Measurements from ENCODE around the gene CLDND2. TPM values are rescaled to one million over a fixed set of nuclear protein-coding genes. Genes with fewer than 3 reads are reported as not detected.

The CLDND2 gene
- total and polyA plus RNA-seq, 8 donors = 0.88 to 4.3 (median 1.3) TPM; not detected in 5

GRCh38 chr19:51341976-51342580, 26.7 kb downstream of the CLDND2 start, which contains the start of gene VSIG10L:
VSIG10L (minus strand) TSS chr19:51342139; CDS start chr19:51342124, 15 bp downstream.
- Histone ChIP-seq H3K27me3 (peaks cover 0 to 5% (median 0%) of the 10 kb centered on the region in 3 donors), H3K4me1 (peaks cover 8 to 27% (median 24%) of the 10 kb centered on the region in 4 donors), H3K27ac (peak within 1 kb of the TSS in 1 of 5 donors; percentile 87), H3K36me3 (peaks cover 9 to 33% (median 26%) of the 10 kb centered on the region in 4 donors), H3K9me3 (no peaks in the 10 kb centered on the region), H3K4me3 (no peak within 1 kb of the TSS)
- TF ChIP-seq POLR2AphosphoS5 (IDR thresholded peaks at IDR 0.05) (no peak), CTCF (IDR thresholded peaks at IDR 0.05) (no peak), EP300 (IDR thresholded peaks at IDR 0.05) (no peak), POLR2A (IDR thresholded peaks at IDR 0.05) (no peak)
- WGBS, 5 donors = 13 to 36% (median 26%) methylated on average over 2 to 3 of the region's 3 CpGs
- DNase-seq = peak in 1 of 2 donors; percentile 18
- intact Hi-C loops (cut with DNase I; ENCODE audit: low total_unique reads) = no loop called here

- Histone ChIP-seq H3K9me3 (no peaks in the 10 kb centered on the region), H3K4me3 (no peak overlapping the region), H3K27me3 (peaks cover 0 to 5% (median 0%) of the 10 kb centered on the region in 3 donors), H3K36me3 (peaks cover 3 to 23% (median 16%) of the 10 kb centered on the region in 4 donors), H3K27ac (peak overlapping the region in 1 of 5 donors; percentile 87), H3K4me1 (peaks cover 8 to 27% (median 24%) of the 10 kb centered on the region in 4 donors)
- no peak for TF ChIP-seq POLR2A (IDR thresholded peaks at IDR 0.05)
- TF ChIP-seq EP300 (IDR thresholded peaks at IDR 0.05) = no peak
- TF ChIP-seq CTCF (IDR thresholded peaks at IDR 0.05) = no peak
- WGBS, 5 donors = 90 to 95% (median 93%) methylated on average over 10 to 18 of the region's 18 CpGs
- intact Hi-C loops (cut with DNase I; ENCODE audit: low total_unique reads) = no loop called here
- DNase-seq = peak in 1 of 2 donors; percentile 19
Observed at GRCh38 chr19:51341066-51341465, 27.7 kb downstream of the CLDND2 start.

GRCh38 chr19:51339687-51340656, 28.8 kb downstream of the CLDND2 start:
- WGBS, 5 donors = 0 to 6% (median 2%) methylated on average over 25 to 107 of the region's 107 CpGs
- intact Hi-C loops (cut with DNase I; ENCODE audit: low total_unique reads) = loop anchor here (10.0 kb wide), 1 partner anchor 95 kb away; no protein-coding TSS in a partner anchor
- TF ChIP-seq EP300 (IDR thresholded peaks at IDR 0.05) (no peak), POLR2AphosphoS5 (IDR thresholded peaks at IDR 0.05) (peak; percentile 2 to 81 (median 15))
- Histone ChIP-seq H3K9me3 (no peaks in the 10 kb centered on the region), H3K4me3 (peak overlapping the region; percentile 55 to 83 (median 64)), H3K27ac (peak overlapping the region; percentile 64 to 87 (median 80)), H3K27me3 (peaks cover 0 to 5% (median 0%) of the 10 kb centered on the region in 3 donors), H3K4me1 (peaks cover 8 to 27% (median 24%) of the 10 kb centered on the region in 4 donors), H3K36me3 (peaks cover 3 to 12% (median 6%) of the 10 kb centered on the region in 4 donors)
- DNase-seq = peak; percentile 98 to 99

- peaks cover 0 to 5% (median under 1%) of the 10 kb centered on the region in 4 donors for H3K36me3 ChIP-seq
- TF ChIP-seq EP300 (IDR thresholded peaks at IDR 0.05) = no peak
- TF ChIP-seq CTCF (IDR thresholded peaks at IDR 0.05) = no peak
- TF ChIP-seq POLR2A (IDR thresholded peaks at IDR 0.05) = no peak
- TF ChIP-seq POLR2AphosphoS5 (IDR thresholded peaks at IDR 0.05) = no peak
- WGBS, 5 donors = 0 to 2% (median 1%) methylated on average over 10 of the region's 10 CpGs
- DNase-seq = no peak
- peaks cover 8 to 27% (median 24%) of the 10 kb centered on the region in 4 donors for H3K4me1 ChIP-seq
- H3K27ac ChIP-seq = peak overlapping the region; percentile 16 to 87 (median 80)
- peak overlapping the region; percentile 55 to 83 (median 64) for H3K4me3 ChIP-seq
- H3K9me3 ChIP-seq = no peaks in the 10 kb centered on the region
- intact Hi-C loops (cut with DNase I; ENCODE audit: low total_unique reads) = loop anchor here (10.0 kb wide), 1 partner anchor 96 kb away; no protein-coding TSS in a partner anchor
- peaks cover 0 to 5% (median 0%) of the 10 kb centered on the region in 3 donors for H3K27me3 ChIP-seq
Observed at GRCh38 chr19:51339313-51339686, 29.5 kb downstream of the CLDND2 start.

Data from stomach (tissue), 9 donors.